Endothelial cell of umbilical vein (primary cell): ENCODE data around the gene PRCC. TPM values are rescaled to one million over a fixed set of nuclear protein-coding genes. Genes with fewer than 3 reads are reported as not detected.

Experiments
- Bru-seq: library from RNA; stranded (reverse); fragments of 400-500 nt; gene quantifications from one replicate; lab custom pipeline; 2021; lab: Mats Ljungman, UMichigan
- BruChase-seq, 2 experiments: library from RNA; stranded (reverse); fragments of 400-500 nt; gene quantifications; one replicate each; lab custom pipeline; 2021; lab: Mats Ljungman, UMichigan
- BruUV-seq: library from RNA; stranded (reverse); fragments of 400-500 nt; replicated peaks from 2 replicates; lab custom pipeline; 2021; lab: Mats Ljungman, UMichigan
- CTCF ChIA-PET: fragments of 300-600, 350-600 bp; sonication (Branson Sonifier 250); formaldehyde crosslinking; loops from one replicate; lab custom pipeline; 2021; ENCODE audit warnings: antibody characterized with exemption, inconsistent platforms; lab: Charles Lee
- POLR2A ChIA-PET: fragments of 300-600, 350-600 bp; sonication (Branson Sonifier 250); formaldehyde crosslinking; loops from one replicate; lab custom pipeline; 2021; ENCODE audit warnings: antibody characterized with exemption, inconsistent platforms; lab: Charles Lee
- DNase-seq: peaks from one replicate; pipeline ENCODE4 v3.0.0-alpha.2; 2011; ENCODE audit warnings: low read depth, low spot score
- FAIRE-seq: peaks from 2 replicates; lab custom pipeline; 2011; peaks lifted over from hg19 to GRCh38; lab: Jason Lieb, UNC
- H2AFZ ChIP-seq: 2 replicates; pipeline ENCODE4 v1.6.0; 2012; ENCODE audit warnings: low read depth, low read length, control low read depth, inconsistent platforms
- H3K27ac ChIP-seq: 2 replicates; pipeline ENCODE4 v1.5.1; 2011; ENCODE audit warnings: low read depth, mild to moderate bottlenecking, control low read depth, low read length, moderate library complexity; ENCODE audit not compliant: insufficient read depth
- H3K27me3 ChIP-seq, 2 experiments: 2 replicates each; pipeline versions ENCODE4 v1.6.0 to v1.6.1; 2011; ENCODE audit warnings: low read length in 2 of 2, mixed read lengths in 1 of 2; ENCODE audit not compliant: control insufficient read depth in 2 of 2, insufficient read depth in 2 of 2
- H3K36me3 ChIP-seq, 2 experiments: 2 replicates in 1 of 2; 3 replicates in 1 of 2; pipeline ENCODE4 v1.5.1; 2011; ENCODE audit warnings: low read length in 2 of 2, mild to moderate bottlenecking in 1 of 2, moderate library complexity in 1 of 2; ENCODE audit not compliant: control insufficient read depth in 2 of 2, insufficient read depth in 2 of 2; ENCODE audit errors: extremely low read depth in 1 of 2
- H3K4me1 ChIP-seq: 3 replicates; pipeline ENCODE4 v1.5.1; 2011; ENCODE audit warnings: mild to moderate bottlenecking, low read length; ENCODE audit not compliant: control insufficient read depth, insufficient read depth; ENCODE audit errors: extremely low read depth
- H3K4me2 ChIP-seq: 2 replicates; pipeline ENCODE4 v1.6.1; 2011; ENCODE audit warnings: low read length, control low read depth, mixed read lengths; ENCODE audit not compliant: insufficient read depth
- H3K4me3 ChIP-seq, 3 experiments: fragments of 200-600 bp in 1 of 3; sonication (generic), shearing (Covaris generic) in 1 of 3; replicated peaks in 1 of 3; 2 replicates each; pipeline ENCODE4 v1.5.1; 2011 to 2016; ENCODE audit warnings: control low read depth in 3 of 3, low read length in 3 of 3, mild to moderate bottlenecking in 2 of 3, inconsistent platforms in 1 of 3, low read depth in 1 of 3, moderate library complexity in 1 of 3; ENCODE audit not compliant: insufficient read depth in 1 of 3
- H3K79me2 ChIP-seq: 2 replicates; pipeline ENCODE4 v1.6.0; 2012; ENCODE audit warnings: low read length, inconsistent platforms; ENCODE audit not compliant: control insufficient read depth, insufficient read depth
- H3K9ac ChIP-seq: replicated peaks from 2 replicates; pipeline ENCODE3; 2011; ENCODE audit warnings: low read length, control low read depth; ENCODE audit not compliant: insufficient read depth; ENCODE audit errors: extremely low read depth
- H3K9me1 ChIP-seq: replicated peaks from 3 replicates; pipeline ENCODE4 v1.6.0; 2011; ENCODE audit warnings: mild to moderate bottlenecking, low read length; ENCODE audit not compliant: control insufficient read depth, insufficient read depth; ENCODE audit errors: extremely low read depth
- H3K9me3 ChIP-seq: replicated peaks from 2 replicates; pipeline ENCODE4 v1.5.1; 2012; ENCODE audit warnings: low read length, inconsistent platforms; ENCODE audit not compliant: control insufficient read depth, insufficient read depth
- H4K20me1 ChIP-seq: replicated peaks from 2 replicates; pipeline ENCODE3; 2011; ENCODE audit warnings: mild to moderate bottlenecking, low read length; ENCODE audit not compliant: control insufficient read depth, insufficient read depth; ENCODE audit errors: extremely low read depth
- EZH2 ChIP-seq: IDR thresholded peaks from 2 replicates; pipeline ENCODE4 v1.6.1; 2012; ENCODE audit warnings: borderline replicate concordance, low read depth, mild to moderate bottlenecking, moderate library complexity, low read length, inconsistent platforms; ENCODE audit not compliant: severe bottlenecking
- FOS ChIP-seq: IDR thresholded peaks from 2 replicates; pipeline ENCODE4 v1.6.1; 2011; ENCODE audit warnings: mild to moderate bottlenecking, low read length, moderate library complexity, borderline replicate concordance; ENCODE audit not compliant: insufficient read depth
- GATA2 ChIP-seq: IDR thresholded peaks from 2 replicates; pipeline ENCODE4 v1.7.0; 2011; ENCODE audit warnings: low read depth, mild to moderate bottlenecking, moderate library complexity, mixed read lengths, low read length; ENCODE audit not compliant: insufficient read length, insufficient read depth
- JUN ChIP-seq: IDR thresholded peaks from 2 replicates; pipeline ENCODE4 v1.6.1; 2011; ENCODE audit warnings: borderline replicate concordance, low read depth; ENCODE audit not compliant: insufficient read length, insufficient read depth
- MAX ChIP-seq: IDR thresholded peaks from 2 replicates; pipeline ENCODE4 v1.6.1; 2011; ENCODE audit not compliant: insufficient read depth, insufficient read length
- MYC ChIP-seq: IDR thresholded peaks from one replicate; pipeline ENCODE4 v1.6.1; 2011; ENCODE audit warnings: mild to moderate bottlenecking, low read depth, low read length
- POLR2A ChIP-seq: IDR thresholded peaks from 2 replicates; pipeline ENCODE4 v1.6.1; 2012; ENCODE audit warnings: low read depth, mild to moderate bottlenecking, control low read depth, low read length
- POLR2AphosphoS5 ChIP-seq: IDR thresholded peaks from 2 replicates; pipeline ENCODE4 v1.6.1; 2012; ENCODE audit warnings: low read depth, mild to moderate bottlenecking, control low read depth, low read length, moderate library complexity; ENCODE audit not compliant: insufficient read depth
- dilution Hi-C: fragments of 300-500 bp; cut with MboI; formaldehyde crosslinking; loops from one replicate; pipeline ENCODE4 v1.15.0; 2019; ENCODE audit warnings: low sequenced_read_pairs; ENCODE audit not compliant: extremely low pct_ligation_motif_present
- intact Hi-C: fragments of 100-400 bp; cut with micrococcal nuclease; formaldehyde crosslinking; loops from one replicate; pipeline ENCODE4 v1.10.0; 2022
- long read RNA-seq: library from polyadenylated mRNA; stranded (forward); transcript quantifications from one replicate; pipeline ENCODE4 v2.0.0, GENCODE V29; 2021
- polyA minus RNA-seq, 3 experiments: library from RNA; depleted of rRNA, polyadenylated mRNA; stranded (reverse); fragments of >200 nt; gene quantifications; 1 replicate in 1 of 3; 2 replicates in 2 of 3; pipeline ENCODE4 v1.2.3, GENCODE V29; 2011
- polyA plus RNA-seq, 4 experiments: library from polyadenylated mRNA; depleted of rRNA in 3 of 4; stranded (reverse) in 3 of 4; unstranded in 1 of 4; fragments of >200 nt; gene quantifications; 2 replicates each; pipeline versions ENCODE4 v1.2.1 to v1.2.3, GENCODE V29; 2011 to 2012; ENCODE audit warnings: missing spikeins in 1 of 4
- total RNA-seq: library from RNA; stranded (reverse); gene quantifications from 2 replicates; pipeline ENCODE4 v1.2.3, GENCODE V29; 2021
- TF ChIP-seq, protein P1 (sequence below), 2 donors: IDR thresholded peaks; 1 replicate in 1 of 2; 2 replicates in 1 of 2; pipeline ENCODE4 v1.5.1; 2011; ENCODE audit warnings: low read length in 2 of 2, mild to moderate bottlenecking in 2 of 2, moderate library complexity in 2 of 2, control low read depth in 1 of 2, inconsistent platforms in 1 of 2, low read depth in 1 of 2; ENCODE audit not compliant: insufficient read depth in 1 of 2; ENCODE audit errors: extremely low read depth in 1 of 2

Gene PRCC
- total RNA-seq = 65.1 and 71.5 TPM in 2 replicates
- 76.9 and 77.4 TPM in 2 replicates for polyA plus RNA-seq
- 85.2 and 95.3 TPM in 2 replicates for polyA plus RNA-seq (2011; cell fraction: cytosol; rRNA removed)
- polyA plus RNA-seq (2011; cell fraction: nucleus; rRNA removed) = 64.9 and 66.7 TPM in 2 replicates
- 42.1 and 57.4 TPM in 2 replicates for polyA plus RNA-seq (2012)
- 74.1 and 74.8 TPM in 2 replicates for polyA minus RNA-seq
- 87.5 TPM for polyA minus RNA-seq (2011; cell fraction: cytosol; rRNA and poly(A)+ RNA removed)
- polyA minus RNA-seq (2011; cell fraction: nucleus; rRNA and poly(A)+ RNA removed) = 30.6 and 54.1 TPM in 2 replicates
- Bru-seq, nascent RNA = percentile 83 among the genes with signal in this experiment
- BruChase-seq, experiment 1, labeled RNA remaining after a 6-hour chase = percentile 89 among the genes with signal in this experiment
- percentile 87 among the genes with signal in this experiment for BruChase-seq, experiment 2, labeled RNA remaining after a 2-hour chase
- long read RNA-seq, transcript PRCC-201 (7 exons, 2,105 nt) = major isoform, 252 of 306 reads
- long read RNA-seq, partial matches to known transcripts = 23 of 306 reads
- long read RNA-seq, other reads (novel, unspliced or antisense) = 30 of 306 reads

- peak; percentile 100 for FAIRE-seq
- Histone ChIP-seq H2AFZ (peak within 1 kb of the TSS; percentile 71), H3K9me3 (no peaks in the 10 kb centered on the region), H3K27me3 (no peaks in the 10 kb centered on the region), H3K4me1 (peaks cover 18% of the 10 kb centered on the region), H3K9me1 (no peaks in the 10 kb centered on the region), H3K27ac (peak within 1 kb of the TSS; percentile 80), H3K4me3 (peak within 1 kb of the TSS; percentile 65 to 91 (median 74)), H3K4me2 (peak within 1 kb of the TSS; percentile 76), H3K79me2 (peaks cover 46% of the 10 kb centered on the region), H3K36me3 (peaks cover 5 to 6% of the 10 kb centered on the region in 2 experiments), H4K20me1 (peaks cover 4% of the 10 kb centered on the region), H3K9ac (peak within 1 kb of the TSS; percentile 93)
- TF ChIP-seq EZH2 = no peak
- peak; percentile 32 for TF ChIP-seq FOS
- TF ChIP-seq POLR2AphosphoS5 = peak; percentile 40
- TF ChIP-seq MAX = no peak
- TF ChIP-seq, protein P1, sequence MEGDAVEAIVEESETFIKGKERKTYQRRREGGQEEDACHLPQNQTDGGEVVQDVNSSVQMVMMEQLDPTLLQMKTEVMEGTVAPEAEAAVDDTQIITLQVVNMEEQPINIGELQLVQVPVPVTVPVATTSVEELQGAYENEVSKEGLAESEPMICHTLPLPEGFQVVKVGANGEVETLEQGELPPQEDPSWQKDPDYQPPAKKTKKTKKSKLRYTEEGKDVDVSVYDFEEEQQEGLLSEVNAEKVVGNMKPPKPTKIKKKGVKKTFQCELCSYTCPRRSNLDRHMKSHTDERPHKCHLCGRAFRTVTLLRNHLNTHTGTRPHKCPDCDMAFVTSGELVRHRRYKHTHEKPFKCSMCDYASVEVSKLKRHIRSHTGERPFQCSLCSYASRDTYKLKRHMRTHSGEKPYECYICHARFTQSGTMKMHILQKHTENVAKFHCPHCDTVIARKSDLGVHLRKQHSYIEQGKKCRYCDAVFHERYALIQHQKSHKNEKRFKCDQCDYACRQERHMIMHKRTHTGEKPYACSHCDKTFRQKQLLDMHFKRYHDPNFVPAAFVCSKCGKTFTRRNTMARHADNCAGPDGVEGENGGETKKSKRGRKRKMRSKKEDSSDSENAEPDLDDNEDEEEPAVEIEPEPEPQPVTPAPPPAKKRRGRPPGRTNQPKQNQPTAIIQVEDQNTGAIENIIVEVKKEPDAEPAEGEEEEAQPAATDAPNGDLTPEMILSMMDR (IDR thresholded peaks at IDR 0.05; ENCODE audit: extremely low read depth in 1 of 2, insufficient read depth in 1 of 2, low read depth in 1 of 2, low read length in 2 of 2) = no peak
- TF ChIP-seq MYC = no peak
- TF ChIP-seq JUN = peak; percentile 17
- TF ChIP-seq GATA2 = peak; percentile 56
- no peak for TF ChIP-seq POLR2A
- DNase-seq = peak; percentile 100
- dilution Hi-C loops (no loop called here), intact Hi-C loops (loop anchor here (1.0 kb wide), 5 partner anchors 16 to 93 kb away; partner anchors contain the start of genes HDGF, ISG20L2, METTL25B and MRPL24)
- BruUV-seq = TSS peak; percentile 46
- ChIA-PET POLR2A (interaction anchor here (1.4 to 3.2 kb wide), 3 partner anchors 16 to 39 kb away, joined by 7 to 27 read pairs (median 14); partner anchors contain the start of genes HDGF, ISG20L2, METTL25B and MRPL24), CTCF (interaction anchor here (1.0 to 4.2 kb wide), 10 partner anchors 9 to 161 kb away, joined by 4 to 52 read pairs (median 6); partner anchors contain the start of genes HDGF, MRPL24 and NTRK1)
These were observed at the start of gene PRCC for GRCh38 chr1:156767101-156767878. TSS of gene PRCC (plus strand) at chr1:156767535. CDS start at chr1:156767772, 237 bp downstream.
